ENCODE results near the gene PLAGL1.
"Not testable (repeated sequence)": the region's sequence is repeated elsewhere in the genome, so short reads cannot be mapped to it uniquely, and the experiment has no call there.

Gene PLAGL1

DNA sequence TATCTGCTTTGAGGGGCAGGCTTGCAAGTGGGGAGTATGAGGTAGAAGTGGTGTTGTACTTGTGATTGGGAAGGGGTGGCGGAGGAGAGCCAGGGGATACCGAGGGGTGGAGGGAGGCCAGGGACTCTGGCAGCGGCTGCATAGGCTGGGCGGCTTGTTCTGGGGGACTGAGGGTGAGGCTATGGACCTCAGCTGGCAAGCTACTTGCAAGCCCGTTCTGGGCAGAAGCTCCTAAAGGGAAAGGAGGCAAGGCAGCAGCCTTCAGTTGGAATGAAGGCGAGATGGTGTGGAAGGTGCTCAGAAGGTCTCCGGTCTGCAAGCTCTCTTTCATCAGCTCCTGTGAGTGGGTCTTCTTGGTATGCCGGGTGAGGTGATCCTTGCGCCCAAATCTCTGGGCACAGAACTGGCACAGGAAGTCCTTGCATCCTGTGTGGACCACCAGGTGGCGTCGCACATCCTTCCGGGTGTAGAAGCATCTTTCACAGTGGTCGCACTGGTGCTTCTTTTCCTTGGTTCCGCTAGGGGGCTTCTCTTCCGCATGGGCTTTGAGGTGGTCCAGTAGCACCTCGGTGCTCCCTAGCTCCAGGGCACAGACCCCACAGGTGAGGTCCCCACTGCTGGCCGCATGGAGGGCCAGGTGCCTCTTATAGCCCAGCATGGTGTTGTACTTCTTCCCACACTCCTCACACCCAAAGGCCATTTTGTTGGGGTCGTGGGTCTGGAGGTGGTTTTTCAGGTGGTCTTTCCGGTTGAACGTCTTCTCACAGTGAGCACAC, 66.0 kb downstream of the PLAGL1 start:
- peak in 1 of 2 donors; percentile 23 for DNase-seq (ENCODE audit: low read depth in 1 of 2, low spot score in 1 of 2)

GRCh38 chr6:143940011-143940597, 68.0 kb downstream of the PLAGL1 start:
- DNase-seq (ENCODE audit: low read depth in 1 of 2, low spot score in 1 of 2) = peak in 1 of 2 donors; percentile 43

- DNase-seq (ENCODE audit: low read depth in 1 of 2, low spot score in 1 of 2) = no peak
Observed at GRCh38 chr6:143939364-143939763, 68.7 kb downstream of the PLAGL1 start.

- no peak for DNase-seq (ENCODE audit: low read depth in 1 of 2, low spot score in 1 of 2)
Observed at GRCh38 chr6:143937668-143937970, 70.4 kb downstream of the PLAGL1 start.

DNA sequence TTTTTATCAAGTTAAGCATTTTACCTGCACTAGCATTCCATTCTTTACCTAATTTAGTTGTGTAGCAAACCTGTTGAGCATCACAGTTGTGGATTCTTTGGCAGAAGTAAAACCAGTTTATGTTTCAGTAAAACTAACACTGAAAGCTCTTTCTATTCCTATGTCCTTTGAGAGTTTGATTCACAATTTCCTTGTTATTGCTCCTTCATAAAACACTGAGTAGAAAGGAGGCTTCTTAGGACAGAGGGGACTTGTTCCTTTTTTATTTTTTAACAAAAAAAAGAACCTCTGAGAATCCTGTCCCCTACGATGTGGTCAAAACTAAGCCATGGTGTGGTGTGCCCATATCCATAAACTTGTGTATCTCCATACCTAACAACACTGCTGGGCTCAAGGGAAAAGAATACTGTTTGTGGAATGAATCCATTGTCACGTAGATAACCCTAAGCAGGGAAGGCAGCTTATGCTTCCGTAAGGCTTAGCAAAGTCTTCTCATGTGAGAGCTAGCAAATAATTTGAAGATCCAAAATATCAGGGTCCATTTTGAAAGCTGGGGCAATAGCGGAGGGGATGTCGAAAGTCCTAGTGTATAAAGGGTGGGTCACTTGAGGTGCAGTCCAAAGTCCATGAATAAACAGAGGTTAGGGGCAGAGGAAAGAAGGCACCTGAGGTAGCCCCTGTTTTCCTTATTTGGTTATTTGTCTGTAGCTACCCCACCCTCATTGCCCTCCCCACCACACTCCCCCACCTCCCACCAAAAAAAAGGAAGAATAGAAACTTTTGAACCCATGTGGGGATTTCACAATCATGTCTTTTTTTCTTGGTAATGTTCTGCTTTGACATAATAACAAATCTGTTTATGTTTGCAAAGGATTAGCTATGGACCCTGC, 71.0 kb downstream of the PLAGL1 start:
- DNase-seq (ENCODE audit: low read depth in 1 of 2, low spot score in 1 of 2) = no peak

DNA sequence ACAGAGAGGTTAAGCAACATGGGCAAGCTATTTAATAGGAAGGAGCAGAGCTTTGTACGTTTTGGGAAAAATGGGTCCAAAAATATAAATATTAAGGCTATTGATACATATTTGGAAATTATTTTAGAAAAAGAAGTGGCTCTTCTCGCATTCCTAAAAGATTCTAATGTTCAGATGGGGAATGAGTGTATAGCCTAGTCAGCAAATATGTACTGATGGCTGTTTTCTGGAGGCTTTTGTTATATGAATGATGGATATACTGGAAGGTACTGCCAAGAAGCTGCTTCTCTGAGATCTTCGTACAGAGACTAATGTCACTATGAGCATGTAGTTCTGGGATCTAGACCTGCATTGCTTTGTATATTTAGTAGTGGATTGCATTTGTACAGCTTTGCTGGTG, 71.7 kb downstream of the PLAGL1 start:
- no peak for DNase-seq (ENCODE audit: low read depth in 1 of 2, low spot score in 1 of 2)

DNA sequence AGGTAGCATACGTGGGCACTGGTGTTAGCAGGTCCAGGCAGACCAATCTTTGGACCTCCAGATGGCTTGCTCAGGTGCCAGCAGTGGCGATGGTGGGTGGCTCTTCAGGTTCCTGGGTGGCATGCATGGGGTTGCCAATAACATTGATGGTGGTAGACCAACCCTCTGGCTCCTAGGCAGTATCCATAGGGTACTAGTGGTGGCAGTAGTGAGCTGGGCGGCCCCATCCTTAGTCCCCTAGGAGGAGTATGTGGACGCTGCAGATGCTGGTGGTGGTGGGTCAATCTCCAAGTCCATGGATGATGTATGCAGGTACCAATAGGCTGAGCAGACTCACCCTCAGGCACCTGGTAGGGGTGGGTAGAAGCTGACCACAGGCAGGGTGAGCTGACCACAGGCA, 73.2 kb downstream of the PLAGL1 start:
- no peak for DNase-seq (ENCODE audit: low read depth in 1 of 2, low spot score in 1 of 2)

DNA sequence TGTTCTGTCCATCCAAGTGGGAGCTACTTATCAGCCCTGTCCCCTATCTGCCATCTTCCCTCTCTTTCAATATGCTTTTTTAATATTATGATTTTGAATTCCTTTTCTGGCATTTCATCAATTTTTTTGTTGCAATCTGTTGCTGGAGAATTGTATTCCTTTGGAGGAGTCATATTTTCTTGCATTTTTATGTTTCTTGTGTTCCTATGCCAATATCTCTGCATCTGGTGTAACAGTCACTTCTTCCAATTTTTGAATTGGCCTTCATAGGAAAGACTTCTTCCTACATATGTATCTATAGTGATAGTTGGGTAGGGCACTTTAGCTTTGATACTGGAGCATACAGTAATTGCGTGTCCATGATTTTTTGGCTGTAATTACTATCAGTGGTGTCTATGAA, 73.7 kb downstream of the PLAGL1 start:
- no peak for DNase-seq (ENCODE audit: low read depth in 1 of 2, low spot score in 1 of 2)

GRCh38 chr6:143929975-143930374, 78.1 kb downstream of the PLAGL1 start:
- no peak for DNase-seq (ENCODE audit: low read depth in 1 of 2, low spot score in 1 of 2)

GRCh38 chr6:143928853-143929252, 79.2 kb downstream of the PLAGL1 start:
- DNase-seq (ENCODE audit: low read depth in 1 of 2, low spot score in 1 of 2) = no peak

DNA sequence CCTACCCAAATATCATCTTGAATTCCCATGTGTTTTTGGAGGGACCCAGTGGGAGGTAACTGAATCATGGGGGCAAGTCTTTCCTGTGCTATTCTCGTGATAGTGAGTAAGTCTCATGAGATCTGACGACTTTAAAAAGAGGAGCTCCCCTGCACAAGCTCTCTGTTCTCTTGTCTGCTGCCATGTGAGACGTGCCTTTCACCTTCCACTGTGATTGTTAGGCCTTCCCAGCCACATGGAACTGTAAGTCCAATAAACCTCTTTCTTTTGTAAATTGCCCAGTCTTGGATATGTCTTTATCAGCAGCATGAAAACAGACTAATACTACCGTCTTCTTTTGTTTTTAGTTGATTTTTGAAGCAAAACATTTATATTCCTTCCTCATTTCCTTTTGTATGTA, 91.0 kb downstream of the PLAGL1 start:
- DNase-seq (ENCODE audit: low read depth in 1 of 2, low spot score in 1 of 2) = not testable (repeated sequence)

- DNase-seq (ENCODE audit: low read depth in 1 of 2, low spot score in 1 of 2) = no peak
Observed at GRCh38 chr6:143912671-143913070, 95.4 kb downstream of the PLAGL1 start.

- DNase-seq (ENCODE audit: low read depth in 1 of 2, low spot score in 1 of 2) = no peak
Observed at GRCh38 chr6:143911028-143911427, 97.0 kb downstream of the PLAGL1 start.

DNA sequence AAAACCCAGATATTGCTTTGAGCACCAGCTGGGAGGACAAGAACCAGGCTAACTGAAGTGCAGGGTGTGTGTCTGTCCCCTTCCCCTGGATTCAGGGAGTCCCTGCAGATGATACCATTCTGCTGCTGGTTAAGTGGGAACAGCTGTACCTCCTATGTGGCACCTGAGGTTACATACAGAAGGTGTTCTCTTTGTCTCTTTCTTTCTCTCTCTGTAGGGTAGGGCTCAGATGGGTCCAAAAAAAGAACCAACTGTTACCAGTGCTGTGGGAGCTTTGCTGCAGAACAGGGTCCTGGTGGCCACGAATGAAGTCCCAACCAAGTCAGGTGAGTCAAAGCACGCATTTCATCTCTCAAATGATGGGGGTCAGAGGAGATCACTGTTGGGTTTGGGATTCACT, 105.2 kb downstream of the PLAGL1 start:
- no peak for DNase-seq (ENCODE audit: low read depth in 1 of 2, low spot score in 1 of 2)

- DNase-seq (ENCODE audit: low read depth in 1 of 2, low spot score in 1 of 2) = no peak
Observed at GRCh38 chr6:143901885-143902750, 105.9 kb downstream of the PLAGL1 start.

DNA sequence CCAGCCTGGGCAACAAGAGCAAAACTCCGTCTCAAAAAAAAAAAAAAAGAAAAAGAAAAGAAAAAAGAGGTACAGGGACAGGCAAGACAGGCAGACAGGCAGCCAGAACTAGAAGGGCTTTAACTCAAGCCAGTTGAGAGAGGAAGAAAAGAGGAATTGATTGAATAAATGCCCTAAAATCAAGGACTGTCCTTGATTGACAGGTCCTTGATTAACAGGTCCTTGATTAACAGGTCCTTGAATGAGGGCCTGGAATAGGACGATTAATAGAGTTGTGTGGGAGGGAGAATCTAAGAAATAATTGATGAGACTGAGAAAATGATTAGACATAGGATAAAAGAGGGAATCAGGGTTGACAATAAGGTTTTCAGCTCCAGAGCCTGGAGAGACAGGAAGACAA, 107.7 kb downstream of the PLAGL1 start:
- DNase-seq (ENCODE audit: low read depth in 1 of 2, low spot score in 1 of 2) = no peak

GRCh38 chr6:143896126-143896860, 111.8 kb downstream of the PLAGL1 start:
- DNase-seq (ENCODE audit: low read depth in 1 of 2, low spot score in 1 of 2) = no peak

DNA sequence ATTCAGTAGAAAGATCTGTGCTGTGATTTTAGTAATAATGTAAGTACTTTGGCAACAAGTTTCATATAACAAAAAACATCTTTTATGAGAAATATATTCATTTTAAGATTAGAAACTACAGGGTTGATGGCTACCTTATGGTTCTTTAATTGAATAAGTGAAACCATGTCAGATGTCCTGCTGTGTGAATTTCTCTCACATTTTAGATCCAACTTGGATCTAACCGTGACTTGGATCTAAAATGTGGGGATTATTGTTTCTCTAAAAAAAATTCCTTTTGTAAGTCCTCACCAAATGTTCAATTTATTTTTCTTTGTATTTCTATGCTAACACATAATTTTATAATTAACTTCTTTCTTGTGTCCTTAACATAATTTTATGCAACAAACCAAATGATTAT, 113.4 kb downstream of the PLAGL1 start:
- DNase-seq (ENCODE audit: low read depth in 1 of 2, low spot score in 1 of 2) = no peak
